OCI-LY3 (cell line): Measurements from ENCODE around the gene CARNS1.

Source experiments
- CTCF ChIP-seq: fragments of 200-600, 300-600 bp; sonication (generic); IDR thresholded peaks from 2 replicates; pipeline ENCODE4 v1.5.1; 2014; ENCODE audit warnings: antibody characterized with exemption, low read length, low read depth
- EZH2phosphoT487 ChIP-seq: fragments of 200-600 bp; shearing (Covaris generic); IDR thresholded peaks from 2 replicates; pipeline ENCODE4 v1.6.1; 2018; ENCODE audit warnings: antibody characterized with exemption, mixed run types, low read depth

DNA sequence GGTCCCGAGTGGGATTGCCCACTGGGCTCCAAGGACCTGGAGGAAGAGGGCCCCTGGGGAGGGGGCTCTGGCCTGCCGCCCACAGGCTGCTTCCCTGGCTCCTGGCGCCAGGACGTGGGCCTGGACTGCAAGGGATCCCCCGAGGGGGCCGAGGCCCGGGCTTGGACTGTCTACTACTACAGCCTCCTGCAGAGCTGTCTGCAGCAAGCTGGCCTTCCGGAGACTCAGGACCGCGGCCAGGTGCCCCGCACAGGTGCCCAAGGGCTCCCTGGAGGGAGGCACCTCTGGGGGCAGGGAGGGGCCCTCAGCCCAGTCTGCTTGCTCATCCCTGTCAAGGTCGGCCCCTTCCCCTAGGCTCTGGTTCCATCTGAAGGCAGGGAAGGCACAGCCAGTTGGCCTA lies 1.9 kb downstream of the CARNS1 start:
- TF ChIP-seq CTCF (no peak), EZH2phosphoT487 (no peak)
